HEK293 (cell line): ENCODE results near the gene PLCD3.

Source experiments
- CTCF ChIP-seq: fragments of 450-650 bp; formaldehyde crosslinking; IDR thresholded peaks from 2 replicates; pipeline ENCODE4 v1.5.1; 2016; ENCODE audit warnings: missing biosample characterization, missing genetic modification characterization
- GFI1B ChIP-seq: fragments of 450-650 bp; formaldehyde crosslinking; IDR thresholded peaks from 2 replicates; pipeline ENCODE4 v1.5.1; 2016; ENCODE audit warnings: missing biosample characterization, missing genetic modification characterization
- GLIS1 ChIP-seq: fragments of 450-650 bp; formaldehyde crosslinking; IDR thresholded peaks from 2 replicates; pipeline ENCODE4 v1.5.1; 2016; ENCODE audit warnings: missing biosample characterization, missing genetic modification characterization
- IKZF3 ChIP-seq: fragments of 450-650 bp; IDR thresholded peaks from 2 replicates; pipeline ENCODE4 v1.5.0; 2018; ENCODE audit warnings: missing biosample characterization, mild to moderate bottlenecking, missing genetic modification characterization, moderate library complexity
- INSM2 ChIP-seq: fragments of 450-650 bp; formaldehyde crosslinking; IDR thresholded peaks from 2 replicates; pipeline ENCODE4 v1.5.1; 2016; ENCODE audit warnings: missing biosample characterization, missing genetic modification characterization
- KLF16 ChIP-seq: fragments of 450-650 bp; formaldehyde crosslinking; IDR thresholded peaks from 2 replicates; pipeline ENCODE4 v1.5.1; 2017; ENCODE audit warnings: missing biosample characterization, missing genetic modification characterization
- KLF8 ChIP-seq: fragments of 450-650 bp; formaldehyde crosslinking; IDR thresholded peaks from 2 replicates; pipeline ENCODE4 v1.5.1; 2016; ENCODE audit warnings: missing biosample characterization, missing genetic modification characterization
- OVOL3 ChIP-seq: fragments of 450-650 bp; formaldehyde crosslinking; IDR thresholded peaks from 2 replicates; pipeline ENCODE4 v1.5.1; 2016; ENCODE audit warnings: missing biosample characterization, missing genetic modification characterization
- PRDM6 ChIP-seq: fragments of 450-650 bp; formaldehyde crosslinking; IDR thresholded peaks from 2 replicates; pipeline ENCODE4 v1.5.1; 2017; ENCODE audit warnings: missing biosample characterization, missing genetic modification characterization
- SALL2 ChIP-seq: fragments of 450-650 bp; formaldehyde crosslinking; IDR thresholded peaks from 2 replicates; pipeline ENCODE4 v1.5.0; 2017; ENCODE audit warnings: missing biosample characterization, mild to moderate bottlenecking, missing genetic modification characterization, borderline replicate concordance
- SCRT1 ChIP-seq: fragments of 450-650 bp; formaldehyde crosslinking; IDR thresholded peaks from 2 replicates; pipeline ENCODE4 v1.5.1; 2016; ENCODE audit warnings: missing biosample characterization, missing genetic modification characterization, borderline replicate concordance
- SCRT2 ChIP-seq: fragments of 450-650 bp; formaldehyde crosslinking; IDR thresholded peaks from 2 replicates; pipeline ENCODE4 v1.5.1; 2016; ENCODE audit warnings: missing biosample characterization, missing genetic modification characterization
- SP3 ChIP-seq: fragments of 450-650 bp; formaldehyde crosslinking; IDR thresholded peaks from 2 replicates; pipeline ENCODE4 v1.5.1; 2016; ENCODE audit warnings: missing biosample characterization, missing genetic modification characterization
- TRIM28 ChIP-seq: IDR thresholded peaks from 2 replicates; pipeline ENCODE4 v1.6.1; 2011; ENCODE audit warnings: low read length, control low read depth, borderline replicate concordance
- YY2 ChIP-seq: fragments of 450-650 bp; formaldehyde crosslinking; IDR thresholded peaks from 2 replicates; pipeline ENCODE4 v1.5.1; 2016; ENCODE audit warnings: missing biosample characterization, missing genetic modification characterization
- ZBTB6 ChIP-seq: fragments of 450-650 bp; formaldehyde crosslinking; IDR thresholded peaks from 2 replicates; pipeline ENCODE4 v1.5.1; 2017; ENCODE audit warnings: missing biosample characterization, missing genetic modification characterization
- ZBTB8A ChIP-seq: fragments of 450-650 bp; formaldehyde crosslinking; IDR thresholded peaks from 2 replicates; pipeline ENCODE4 v1.5.1; 2016; ENCODE audit warnings: missing biosample characterization, missing genetic modification characterization
- ZFP37 ChIP-seq: fragments of 450-650 bp; formaldehyde crosslinking; IDR thresholded peaks from 2 replicates; pipeline ENCODE4 v1.5.1; 2016; ENCODE audit warnings: missing biosample characterization, missing genetic modification characterization
- ZNF112 ChIP-seq: fragments of 450-650 bp; formaldehyde crosslinking; IDR thresholded peaks from 2 replicates; pipeline ENCODE4 v1.5.0; 2017; ENCODE audit warnings: missing biosample characterization, missing genetic modification characterization
- ZNF132 ChIP-seq: fragments of 450-650 bp; formaldehyde crosslinking; IDR thresholded peaks from 2 replicates; pipeline ENCODE4 v1.5.1; 2017; ENCODE audit warnings: missing biosample characterization, missing genetic modification characterization, borderline replicate concordance
- ZNF155 ChIP-seq: fragments of 450-650 bp; formaldehyde crosslinking; IDR thresholded peaks from 2 replicates; pipeline ENCODE4 v1.5.1; 2016; ENCODE audit warnings: missing biosample characterization, missing genetic modification characterization
- ZNF16 ChIP-seq: fragments of 450-650 bp; formaldehyde crosslinking; IDR thresholded peaks from 2 replicates; pipeline ENCODE4 v1.5.1; 2016; ENCODE audit warnings: low read depth, missing biosample characterization, missing genetic modification characterization
- ZNF169 ChIP-seq: fragments of 450-650 bp; formaldehyde crosslinking; IDR thresholded peaks from 2 replicates; pipeline ENCODE4 v1.5.1; 2016; ENCODE audit warnings: missing biosample characterization, missing genetic modification characterization
- ZNF24 ChIP-seq: fragments of 450-650 bp; formaldehyde crosslinking; IDR thresholded peaks from 2 replicates; pipeline ENCODE4 v1.5.1; 2016; ENCODE audit warnings: missing biosample characterization, missing genetic modification characterization
- ZNF324 ChIP-seq: fragments of 450-650 bp; formaldehyde crosslinking; IDR thresholded peaks from 2 replicates; pipeline ENCODE4 v1.5.1; 2016; ENCODE audit warnings: missing biosample characterization, missing genetic modification characterization
- ZNF335 ChIP-seq: fragments of 450-650 bp; formaldehyde crosslinking; conservative IDR thresholded peaks from 2 replicates; pipeline ENCODE4 v1.5.1; 2016; ENCODE audit warnings: missing biosample characterization, missing genetic modification characterization
- ZNF398 ChIP-seq: fragments of 450-650 bp; formaldehyde crosslinking; IDR thresholded peaks from 2 replicates; pipeline ENCODE4 v1.5.1; 2017; ENCODE audit warnings: missing biosample characterization, missing genetic modification characterization
- ZNF426 ChIP-seq: fragments of 450-650 bp; formaldehyde crosslinking; IDR thresholded peaks from 2 replicates; pipeline ENCODE4 v1.5.1; 2017; ENCODE audit warnings: missing biosample characterization, missing genetic modification characterization, mild to moderate bottlenecking, inconsistent platforms, moderate library complexity
- ZNF513 ChIP-seq: fragments of 450-650 bp; IDR thresholded peaks from 2 replicates; pipeline ENCODE4 v1.5.1; 2018; ENCODE audit warnings: missing biosample characterization, missing genetic modification characterization
- ZNF529 ChIP-seq: fragments of 450-650 bp; formaldehyde crosslinking; IDR thresholded peaks from 2 replicates; pipeline ENCODE4 v1.5.1; 2017; ENCODE audit warnings: missing genetic modification characterization, missing biosample characterization; ENCODE audit not compliant: insufficient replicate concordance
- ZNF654 ChIP-seq: fragments of 450-650 bp; formaldehyde crosslinking; IDR thresholded peaks from 2 replicates; pipeline ENCODE4 v1.5.1; 2016; ENCODE audit warnings: low read depth, missing biosample characterization, missing genetic modification characterization
- ZNF837 ChIP-seq: fragments of 450-650 bp; formaldehyde crosslinking; IDR thresholded peaks from 2 replicates; pipeline ENCODE4 v1.5.1; 2016; ENCODE audit warnings: missing biosample characterization, missing genetic modification characterization

The PLCD3 gene

GRCh38 chr17:45147581-45148182 is 15.4 kb upstream of the PLCD3 start (continued):
- peak; percentile 42; the same call in 1 of the 2 replicates for TF ChIP-seq PRDM6 (tag by site-specific recombination)
- TF ChIP-seq ZNF529 = peak; percentile 49
- TF ChIP-seq ZNF654 = peak; percentile 38
- TF ChIP-seq ZNF426 (tag by site-specific recombination) = no peak
- no peak for TF ChIP-seq ZNF132 (tag by site-specific recombination)
- peak; percentile 36 for TF ChIP-seq ZBTB8A
- no peak for TF ChIP-seq SCRT2 (tag by site-specific recombination)
- TF ChIP-seq INSM2 (tag by site-specific recombination) = peak; percentile 95
- no peak for TF ChIP-seq SCRT1 (tag by site-specific recombination)
- TF ChIP-seq ZNF24 (tag by site-specific recombination) = peak; percentile 96
- TF ChIP-seq IKZF3 = 0 out of 2 replicates have a peak, but pooled peaks have one; percentile 4
- peak; percentile 59; the same call in 1 of the 2 replicates for TF ChIP-seq OVOL3 (tag by site-specific recombination)
- TF ChIP-seq ZNF335 (tag by site-specific recombination) = peak; percentile 67
- TF ChIP-seq ZNF398 (tag by site-specific recombination) = peak; percentile 95
- TF ChIP-seq ZNF837 = no peak
- TF ChIP-seq KLF16 (tag by site-specific recombination) = peak; percentile 95
- peak; percentile 76 for TF ChIP-seq ZNF513 (tag by site-specific recombination)
- peak; percentile 99 for TF ChIP-seq ZNF324 (tag by site-specific recombination)
- TF ChIP-seq ZNF16 (tag by site-specific recombination) = no peak
- no peak for TF ChIP-seq CTCF (tag by site-specific recombination)
- peak; percentile 24; the same call in 1 of the 2 replicates for TF ChIP-seq GLIS1 (tag by site-specific recombination)
- no peak for TF ChIP-seq ZNF169 (tag by site-specific recombination)
- TF ChIP-seq SALL2 = 0 out of 2 replicates have a peak, but pooled peaks have one; percentile 76
- peak; percentile 40; the same call in 1 of the 2 replicates for TF ChIP-seq ZBTB6 (tag by site-specific recombination)
- TF ChIP-seq KLF8 (tag by site-specific recombination) = peak; percentile 68
- no peak for TF ChIP-seq SP3
- TF ChIP-seq TRIM28 = peak; percentile 60; the same call in 1 of the 2 replicates
- TF ChIP-seq ZFP37 (tag by site-specific recombination) = peak; percentile 59; the same call in 1 of the 2 replicates
- TF ChIP-seq GFI1B (tag by site-specific recombination) = peak; percentile 51; the same call in 1 of the 2 replicates
- peak; percentile 50 for TF ChIP-seq YY2
- TF ChIP-seq ZNF155 = no peak
- no peak for TF ChIP-seq ZNF112
